Lung (tissue), 12 donors: ENCODE data around the gene CNTNAP4. TPM values are rescaled to one million over a fixed set of nuclear protein-coding genes. Genes with fewer than 3 reads are reported as not detected.

Experiments
- ATAC-seq: fragments of 200-7000 bp; cut with Tn5 transposase; one replicate; pipeline ENCODE4 v1.9.1; 2020; ENCODE audit warnings: moderate number of reproducible peaks; ENCODE audit not compliant: insufficient read depth, low FRiP score
- DNase-seq, 3 donors: peaks; one replicate each; pipeline ENCODE4 v3.0.0-alpha.2; 2013 to 2017
- H3K27ac ChIP-seq, 2 donors: one replicate each; pipeline ENCODE4 v1.5.1; 2013; ENCODE audit warnings: mild to moderate bottlenecking in 2 of 2, moderate library complexity in 2 of 2, control low read depth in 1 of 2, inconsistent platforms in 1 of 2, low read depth in 1 of 2, low read length in 1 of 2
- H3K27me3 ChIP-seq, 3 donors: one replicate each; pipeline ENCODE4 v1.5.1; 2013; ENCODE audit warnings: low read length in 2 of 3; ENCODE audit not compliant: control insufficient read depth in 3 of 3, insufficient read depth in 3 of 3
- H3K36me3 ChIP-seq, 4 donors: one replicate each; pipeline ENCODE4 v1.5.1; 2013; ENCODE audit warnings: low read length in 4 of 4, mild to moderate bottlenecking in 1 of 4, moderate library complexity in 1 of 4; ENCODE audit not compliant: control insufficient read depth in 4 of 4, insufficient read depth in 4 of 4
- H3K4me1 ChIP-seq, 5 donors: one replicate each; pipeline ENCODE4 v1.5.1; 2013; ENCODE audit warnings: low read length in 5 of 5, mild to moderate bottlenecking in 2 of 5, moderate library complexity in 1 of 5; ENCODE audit not compliant: control insufficient read depth in 5 of 5, insufficient read depth in 5 of 5
- H3K4me3 ChIP-seq: one replicate; pipeline ENCODE4 v1.5.1; 2013; ENCODE audit warnings: mild to moderate bottlenecking, control low read depth, moderate library complexity
- H3K9ac ChIP-seq, 2 donors: one replicate each; pipeline ENCODE4 v1.5.1; 2013; ENCODE audit warnings: low read length in 2 of 2, control low read depth in 1 of 2; ENCODE audit not compliant: insufficient read depth in 1 of 2
- H3K9me3 ChIP-seq, 4 donors: one replicate each; pipeline ENCODE4 v1.5.1; 2013; ENCODE audit warnings: low read length in 3 of 4, mild to moderate bottlenecking in 1 of 4, moderate library complexity in 1 of 4; ENCODE audit not compliant: control insufficient read depth in 4 of 4, insufficient read depth in 3 of 4
- WGBS, 2 donors: extraction: QIAGEN DNeasy Blood & Tissue Kit; methylation state at CpG; one replicate each; pipeline ENCODE4 v1.1.7; 2013; 5-methylcytosine and 5-hydroxymethylcytosine counted together
- polyA plus RNA-seq, 2 donors: library from polyadenylated mRNA; stranded (reverse); fragments of 200-250 nt; gene quantifications; one replicate each; pipeline ENCODE4 v1.2.1, GENCODE V29; 2013
- total RNA-seq, 2 donors: library from RNA; depleted of rRNA in 1 of 2; stranded (reverse); fragments of >200 nt in 1 of 2; gene quantifications; one replicate each; pipeline ENCODE4 v1.2.1, GENCODE V29; 2014 to 2021
- TF ChIP-seq, protein P1 (sequence below): IDR thresholded peaks from 2 replicates; pipeline ENCODE4 v1.5.1; 2012; ENCODE audit warnings: mild to moderate bottlenecking; ENCODE audit errors: control extremely low read depth, extremely low read depth
- donor health status: control.
- donor health status: control.
- donor health status: Bipolar disorder and iron deficiency.
- donor health status: healthy.
- donor health status: DM: yes; HTN: yes; CAD: no.

The CNTNAP4 gene
- total and polyA plus RNA-seq, 4 donors = 0.71 TPM; not detected in 3

DNA sequence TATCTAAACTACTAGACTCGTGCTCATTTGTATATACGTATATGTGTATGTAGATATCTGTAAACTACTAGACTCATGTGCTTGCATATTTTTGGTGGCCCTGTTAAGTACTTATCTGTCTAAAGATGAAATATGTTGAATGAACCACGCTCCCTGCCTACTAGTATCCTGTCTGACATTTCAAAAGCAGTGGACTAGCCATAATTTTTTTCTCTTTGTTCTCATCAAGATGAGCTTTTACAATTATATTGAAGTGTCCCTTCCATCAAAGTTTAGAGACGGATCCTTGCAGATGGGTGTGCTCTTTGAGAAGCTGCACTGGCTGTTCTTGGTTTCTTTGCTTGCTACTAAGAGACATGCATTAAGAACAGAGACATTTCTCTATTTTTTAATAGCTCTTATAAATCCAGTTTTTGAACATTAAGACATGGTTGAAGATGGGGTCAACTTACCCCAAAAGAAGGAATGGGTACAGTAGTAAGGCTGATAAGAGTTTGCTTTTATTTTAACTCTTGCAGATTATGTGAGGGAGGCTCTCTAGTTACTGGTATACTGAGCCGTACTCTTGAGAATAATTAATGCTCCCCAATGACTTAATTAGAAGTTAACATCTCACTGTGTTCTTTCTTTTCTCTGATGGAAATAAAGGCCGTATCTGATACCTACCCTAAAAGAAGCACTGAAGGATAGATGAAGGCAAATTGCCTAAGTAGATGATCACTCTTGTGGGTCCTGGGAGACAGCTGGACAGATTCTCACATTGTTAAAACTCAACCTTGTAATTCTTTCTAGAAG lies 3.4 kb downstream of the CNTNAP4 start:
- Histone ChIP-seq H3K9ac (no peak overlapping the region), H3K27me3 (no peaks in the 10 kb centered on the region), H3K27ac (no peak overlapping the region), H3K4me1 (peaks cover 0 to 4% (median 0%) of the 10 kb centered on the region in 5 donors), H3K4me3 (no peak overlapping the region), H3K9me3 (no peaks in the 10 kb centered on the region), H3K36me3 (no peaks in the 10 kb centered on the region)
- DNase-seq = no peak
- 87 to 89% methylated on average over 6 of the region's 6 CpGs for WGBS, 2 donors
- TF ChIP-seq, protein P1, sequence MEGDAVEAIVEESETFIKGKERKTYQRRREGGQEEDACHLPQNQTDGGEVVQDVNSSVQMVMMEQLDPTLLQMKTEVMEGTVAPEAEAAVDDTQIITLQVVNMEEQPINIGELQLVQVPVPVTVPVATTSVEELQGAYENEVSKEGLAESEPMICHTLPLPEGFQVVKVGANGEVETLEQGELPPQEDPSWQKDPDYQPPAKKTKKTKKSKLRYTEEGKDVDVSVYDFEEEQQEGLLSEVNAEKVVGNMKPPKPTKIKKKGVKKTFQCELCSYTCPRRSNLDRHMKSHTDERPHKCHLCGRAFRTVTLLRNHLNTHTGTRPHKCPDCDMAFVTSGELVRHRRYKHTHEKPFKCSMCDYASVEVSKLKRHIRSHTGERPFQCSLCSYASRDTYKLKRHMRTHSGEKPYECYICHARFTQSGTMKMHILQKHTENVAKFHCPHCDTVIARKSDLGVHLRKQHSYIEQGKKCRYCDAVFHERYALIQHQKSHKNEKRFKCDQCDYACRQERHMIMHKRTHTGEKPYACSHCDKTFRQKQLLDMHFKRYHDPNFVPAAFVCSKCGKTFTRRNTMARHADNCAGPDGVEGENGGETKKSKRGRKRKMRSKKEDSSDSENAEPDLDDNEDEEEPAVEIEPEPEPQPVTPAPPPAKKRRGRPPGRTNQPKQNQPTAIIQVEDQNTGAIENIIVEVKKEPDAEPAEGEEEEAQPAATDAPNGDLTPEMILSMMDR = no peak
- no peak for ATAC-seq

DNA sequence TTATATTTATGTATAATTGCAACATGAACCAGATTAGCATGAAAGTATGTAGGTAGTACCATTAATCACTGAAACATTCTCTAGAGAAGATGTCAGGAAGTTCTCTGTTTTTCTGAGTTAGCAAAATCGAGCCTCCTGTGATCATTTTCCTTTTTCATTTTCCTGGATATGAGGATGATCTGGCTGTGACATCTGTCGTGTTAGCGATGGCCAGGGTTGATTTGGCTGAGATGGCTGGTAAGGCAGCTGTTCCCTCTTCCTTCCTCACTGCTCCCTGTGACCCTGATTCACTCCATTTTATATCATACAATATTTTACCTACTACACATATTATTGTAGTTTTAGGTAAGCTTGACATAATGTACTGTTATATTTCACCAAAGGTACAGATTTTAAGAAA lies 10.3 kb downstream of the CNTNAP4 start:
- Histone ChIP-seq H3K4me3 (no peak overlapping the region), H3K4me1 (no peaks in the 10 kb centered on the region), H3K36me3 (no peaks in the 10 kb centered on the region), H3K27ac (no peak overlapping the region), H3K9me3 (no peaks in the 10 kb centered on the region), H3K27me3 (no peaks in the 10 kb centered on the region), H3K9ac (no peak overlapping the region)
- 21 to 41% methylated on average over 3 of the region's 3 CpGs for WGBS, 2 donors
- TF ChIP-seq, protein P1 = no peak
- no peak for ATAC-seq
- no peak for DNase-seq

- H3K9ac ChIP-seq = no peak overlapping the region
- no peaks in the 10 kb centered on the region for H3K27me3 ChIP-seq
- H3K4me3 ChIP-seq = no peak overlapping the region
- TF ChIP-seq, protein P1 = no peak
- no peaks in the 10 kb centered on the region for H3K4me1 ChIP-seq
- H3K36me3 ChIP-seq = no peaks in the 10 kb centered on the region
- no peaks in the 10 kb centered on the region for H3K9me3 ChIP-seq
- ATAC-seq (no peak), DNase-seq (no peak)
- 75 to 84% methylated on average over 5 of the region's 5 CpGs for WGBS, 2 donors
- no peak overlapping the region for H3K27ac ChIP-seq
Observed at GRCh38 chr16:76292218-76292617, 15.0 kb downstream of the CNTNAP4 start.

GRCh38 chr16:76293980-76294379 lies 16.8 kb downstream of the CNTNAP4 start:
- no peak overlapping the region for H3K27ac ChIP-seq
- ATAC-seq = no peak
- H3K36me3 ChIP-seq = no peaks in the 10 kb centered on the region
- H3K4me1 ChIP-seq = no peaks in the 10 kb centered on the region
- H3K9ac ChIP-seq = no peak overlapping the region
- H3K27me3 ChIP-seq = no peaks in the 10 kb centered on the region
- no peak for DNase-seq
- H3K4me3 ChIP-seq = no peak overlapping the region
- TF ChIP-seq, protein P1 = no peak
- WGBS, 2 donors = 78 to 81% methylated on average over 3 of the region's 3 CpGs
- no peaks in the 10 kb centered on the region for H3K9me3 ChIP-seq
